OCI-LY3 (cell line): ENCODE measurements around the gene NPTXR.

Source experiments
- EZH2phosphoT487 ChIP-seq: fragments of 200-600 bp; shearing (Covaris generic); IDR thresholded peaks from 2 replicates; pipeline ENCODE4 v1.6.1; 2018; ENCODE audit warnings: antibody characterized with exemption, mixed run types, low read depth
- TF ChIP-seq, protein P1 (sequence below): fragments of 200-600, 300-600 bp; sonication (generic); IDR thresholded peaks from 2 replicates; pipeline ENCODE4 v1.5.1; 2014; ENCODE audit warnings: antibody characterized with exemption, low read length, low read depth

DNA sequence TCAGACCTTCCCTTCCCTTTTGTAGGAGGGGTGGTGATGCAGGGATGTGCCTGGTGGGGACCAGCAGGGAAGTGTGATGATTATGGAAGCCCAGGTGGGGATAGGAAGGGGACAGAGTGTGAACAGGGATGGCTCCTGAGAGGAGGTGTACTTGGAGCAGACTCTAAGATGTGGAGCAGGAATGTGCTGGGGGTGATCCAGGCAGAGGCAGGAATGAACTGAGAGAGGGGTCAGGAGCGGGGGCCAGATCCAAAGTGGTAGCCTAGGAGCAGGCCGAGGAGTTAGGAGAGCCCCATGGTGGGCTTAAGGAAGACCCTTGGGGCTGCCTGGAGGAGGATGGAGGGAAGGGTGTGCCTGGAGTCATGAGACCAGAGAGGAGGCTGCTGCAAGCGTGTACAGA lies 3.7 kb downstream of the NPTXR start:
- TF ChIP-seq, protein P1, sequence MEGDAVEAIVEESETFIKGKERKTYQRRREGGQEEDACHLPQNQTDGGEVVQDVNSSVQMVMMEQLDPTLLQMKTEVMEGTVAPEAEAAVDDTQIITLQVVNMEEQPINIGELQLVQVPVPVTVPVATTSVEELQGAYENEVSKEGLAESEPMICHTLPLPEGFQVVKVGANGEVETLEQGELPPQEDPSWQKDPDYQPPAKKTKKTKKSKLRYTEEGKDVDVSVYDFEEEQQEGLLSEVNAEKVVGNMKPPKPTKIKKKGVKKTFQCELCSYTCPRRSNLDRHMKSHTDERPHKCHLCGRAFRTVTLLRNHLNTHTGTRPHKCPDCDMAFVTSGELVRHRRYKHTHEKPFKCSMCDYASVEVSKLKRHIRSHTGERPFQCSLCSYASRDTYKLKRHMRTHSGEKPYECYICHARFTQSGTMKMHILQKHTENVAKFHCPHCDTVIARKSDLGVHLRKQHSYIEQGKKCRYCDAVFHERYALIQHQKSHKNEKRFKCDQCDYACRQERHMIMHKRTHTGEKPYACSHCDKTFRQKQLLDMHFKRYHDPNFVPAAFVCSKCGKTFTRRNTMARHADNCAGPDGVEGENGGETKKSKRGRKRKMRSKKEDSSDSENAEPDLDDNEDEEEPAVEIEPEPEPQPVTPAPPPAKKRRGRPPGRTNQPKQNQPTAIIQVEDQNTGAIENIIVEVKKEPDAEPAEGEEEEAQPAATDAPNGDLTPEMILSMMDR = no peak
- TF ChIP-seq EZH2phosphoT487 = no peak
